GM19351 (cell line): ENCODE results near the gene LGALS8.

ENCODE experiments used
- ATAC-seq: cut with Tn5 transposase; IDR thresholded peaks from one replicate; pipeline ENCODE4 v1.9.1; 2021; ENCODE audit warnings: mild to moderate bottlenecking, moderate library complexity; ENCODE audit not compliant: unreplicated experiment

Gene LGALS8

GRCh38 chr1:236508593-236509027, 15.2 kb upstream of the LGALS8 start:
- peak; percentile 45 for ATAC-seq

GRCh38 chr1:236509203-236509602, 14.6 kb upstream of the LGALS8 start:
- no peak for ATAC-seq

- no peak for ATAC-seq
These were observed 14.0 kb upstream of the LGALS8 start for GRCh38 chr1:236509647-236510401.

GRCh38 chr1:236511735-236512418, 11.9 kb upstream of the LGALS8 start:
- no peak for ATAC-seq

GRCh38 chr1:236514703-236515442, 8.9 kb upstream of the LGALS8 start:
- no peak for ATAC-seq

GRCh38 chr1:236515443-236515958, 8.3 kb upstream of the LGALS8 start:
- no peak for ATAC-seq

- ATAC-seq: no peak
These were observed 6.7 kb upstream of the LGALS8 start for GRCh38 chr1:236516929-236517704.

GRCh38 chr1:236518322-236518721, 5.5 kb upstream of the LGALS8 start:
- ATAC-seq: no peak

GRCh38 chr1:236520445-236521005, 3.3 kb upstream of the LGALS8 start:
- ATAC-seq: no peak

- no peak for ATAC-seq
These were observed 662 bp upstream of the LGALS8 start for GRCh38 chr1:236522937-236523703.

- peak; percentile 86 for ATAC-seq
These were observed 536 bp downstream of the LGALS8 start for GRCh38 chr1:236524142-236524894.

- no peak for ATAC-seq
These were observed 1.1 kb downstream of the LGALS8 start for GRCh38 chr1:236524895-236525184.

GRCh38 chr1:236526079-236526478, 2.3 kb downstream of the LGALS8 start:
- no peak for ATAC-seq

- ATAC-seq: no peak
These were observed 6.5 kb downstream of the LGALS8 start for GRCh38 chr1:236530286-236530685.

GRCh38 chr1:236530959-236531358, 7.2 kb downstream of the LGALS8 start:
- ATAC-seq: no peak

- no peak for ATAC-seq
These were observed 9.1 kb downstream of the LGALS8 start for GRCh38 chr1:236532850-236533249.

- ATAC-seq: no peak
These were observed 10.4 kb downstream of the LGALS8 start for GRCh38 chr1:236534151-236534651.

GRCh38 chr1:236535190-236535589, 11.4 kb downstream of the LGALS8 start:
- ATAC-seq: no peak

- no peak for ATAC-seq
These were observed 11.9 kb downstream of the LGALS8 start for GRCh38 chr1:236535662-236536161.
